ENCODE results near the gene LRRC49.
"Not testable (repeated sequence)": the region's sequence is repeated elsewhere in the genome, so short reads cannot be mapped to it uniquely, and the experiment has no call there.

The LRRC49 gene

GRCh38 chr15:70892002-70892911, at the start of gene LRRC49, which contains the start of gene THAP10:
LRRC49 (plus strand) TSS chr15:70892826; CDS start chr15:70892895, 69 bp downstream.
THAP10 (minus strand) TSS chr15:70892433; CDS start chr15:70892272, 161 bp downstream.
- no peak for DNase-seq

- DNase-seq: no peak
Measured at GRCh38 chr15:70845602-70846360, 46.8 kb upstream of the LRRC49 start.

GRCh38 chr15:70851889-70852288, 40.7 kb upstream of the LRRC49 start:
- DNase-seq: no peak

GRCh38 chr15:70852501-70853317, 39.9 kb upstream of the LRRC49 start:
- DNase-seq: no peak

GRCh38 chr15:70853318-70853972, 39.2 kb upstream of the LRRC49 start:
- no peak for DNase-seq

- DNase-seq: peak; percentile 2
Measured at GRCh38 chr15:70853973-70854665, 38.5 kb upstream of the LRRC49 start, which contains the start of gene LARP6. LARP6 (minus strand) TSS chr15:70854157; CDS start chr15:70854088, 69 bp downstream.

- DNase-seq: no peak
Measured at GRCh38 chr15:70854666-70854976, 38.0 kb upstream of the LRRC49 start.

- no peak for DNase-seq
Measured at GRCh38 chr15:70855764-70856163, 36.9 kb upstream of the LRRC49 start.

- no peak for DNase-seq
Measured at GRCh38 chr15:70856177-70856883, 36.3 kb upstream of the LRRC49 start.

GRCh38 chr15:70856884-70857561, 35.6 kb upstream of the LRRC49 start:
- no peak for DNase-seq

GRCh38 chr15:70857562-70858285, 34.9 kb upstream of the LRRC49 start:
- DNase-seq: no peak

GRCh38 chr15:70858614-70859321, 33.9 kb upstream of the LRRC49 start:
- DNase-seq: not testable (repeated sequence)

- DNase-seq: no peak
Measured at GRCh38 chr15:70859322-70859908, 33.2 kb upstream of the LRRC49 start.

GRCh38 chr15:70859998-70860397, 32.6 kb upstream of the LRRC49 start:
- DNase-seq: no peak

GRCh38 chr15:70863450-70864218, 29.0 kb upstream of the LRRC49 start:
- no peak for DNase-seq

- DNase-seq: no peak
Measured at GRCh38 chr15:70866982-70867641, 25.5 kb upstream of the LRRC49 start.

GRCh38 chr15:70867911-70868467, 24.6 kb upstream of the LRRC49 start:
- no peak for DNase-seq
